CMK (cell line): ENCODE results near the gene CSF2RB.

Experiments used
- DNase-seq: peaks from one replicate; pipeline ENCODE4 v3.0.0-alpha.2; 2010; ENCODE audit warnings: low read depth

Gene CSF2RB

GRCh38 chr22:36921309-36922104, 8.1 kb downstream of the CSF2RB start:
- DNase-seq, result no peak

GRCh38 chr22:36922105-36922608, 8.7 kb downstream of the CSF2RB start:
- no peak for DNase-seq

DNA sequence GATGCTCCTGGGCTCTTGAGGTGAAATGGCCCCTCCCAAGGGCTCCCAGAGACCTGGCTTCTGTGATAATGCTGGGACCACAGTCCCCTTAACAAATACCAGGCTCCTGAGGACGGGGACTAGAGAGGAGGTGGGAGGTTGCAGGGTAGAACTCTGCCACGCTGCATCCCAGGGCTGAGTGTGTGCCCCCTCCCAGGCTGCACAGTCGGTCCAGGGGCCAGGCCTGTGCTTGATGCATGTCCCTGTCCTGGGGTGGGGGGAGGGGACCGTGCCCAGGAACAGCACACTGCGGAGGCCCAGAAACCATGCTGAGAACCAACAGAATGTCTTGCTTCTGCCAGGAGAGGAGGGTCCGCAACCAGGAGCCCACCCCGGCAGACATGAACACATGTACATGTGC, 9.3 kb downstream of the CSF2RB start:
- no peak for DNase-seq

GRCh38 chr22:36923131-36923788, 9.8 kb downstream of the CSF2RB start:
- no peak for DNase-seq

GRCh38 chr22:36924151-36924698, 10.8 kb downstream of the CSF2RB start:
- DNase-seq, result no peak

GRCh38 chr22:36925388-36926290, 12.2 kb downstream of the CSF2RB start:
- no peak for DNase-seq

- no peak for DNase-seq
Observed at GRCh38 chr22:36926309-36926708, 12.9 kb downstream of the CSF2RB start.

- no peak for DNase-seq
Observed at GRCh38 chr22:36926721-36927435, 13.4 kb downstream of the CSF2RB start.

- DNase-seq, result no peak
Observed at GRCh38 chr22:36927671-36928070, 14.2 kb downstream of the CSF2RB start.

GRCh38 chr22:36928196-36928595, 14.8 kb downstream of the CSF2RB start:
- DNase-seq, result no peak

DNA sequence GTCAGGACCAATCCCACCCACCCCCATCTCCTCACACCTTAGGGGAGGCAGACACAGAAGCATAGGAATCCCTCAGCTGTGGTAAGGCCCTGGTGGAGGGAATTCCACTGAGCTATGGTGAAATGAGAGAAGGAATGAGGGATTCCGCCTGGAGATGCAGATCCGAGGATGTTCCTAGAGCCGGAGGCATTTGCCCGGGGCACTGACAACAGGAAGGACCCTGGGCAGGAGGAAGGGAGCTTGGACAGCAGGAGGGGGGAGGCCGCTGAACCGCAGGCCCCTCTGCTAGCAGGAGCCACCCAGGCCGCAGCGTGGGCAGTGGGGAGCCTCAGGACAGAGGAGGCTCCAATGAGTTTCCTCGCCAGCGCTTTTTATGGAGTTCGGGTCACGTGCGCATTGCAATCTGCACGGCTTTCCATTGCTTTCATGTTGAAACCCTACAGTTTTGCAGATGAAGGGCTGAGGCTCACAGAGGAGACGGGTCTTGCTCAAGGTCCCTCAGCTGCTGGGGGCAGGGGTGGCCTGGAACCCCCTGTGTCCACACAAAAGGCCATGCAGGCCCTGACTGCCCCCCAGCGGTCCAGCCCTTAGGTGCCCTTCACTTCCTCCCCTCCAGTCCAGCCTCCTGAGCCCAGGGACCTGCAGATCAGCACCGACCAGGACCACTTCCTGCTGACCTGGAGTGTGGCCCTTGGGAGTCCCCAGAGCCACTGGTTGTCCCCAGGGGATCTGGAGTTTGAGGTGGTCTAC, 15.5 kb downstream of the CSF2RB start:
- no peak for DNase-seq

DNA sequence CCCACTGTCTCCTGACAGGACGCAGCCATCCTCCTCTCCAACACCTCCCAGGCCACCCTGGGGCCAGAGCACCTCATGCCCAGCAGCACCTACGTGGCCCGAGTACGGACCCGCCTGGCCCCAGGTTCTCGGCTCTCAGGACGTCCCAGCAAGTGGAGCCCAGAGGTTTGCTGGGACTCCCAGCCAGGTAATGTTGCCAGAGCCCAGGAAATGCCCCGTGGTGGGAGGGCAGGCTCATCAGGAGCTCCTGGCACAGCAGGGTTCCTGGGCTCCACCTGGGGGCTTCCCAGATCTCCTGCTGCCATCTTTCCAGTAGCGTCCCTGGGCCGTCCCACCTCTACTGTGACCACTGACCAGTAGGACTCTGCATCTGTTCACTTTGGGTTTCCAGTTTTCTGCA, 16.2 kb downstream of the CSF2RB start:
- no peak for DNase-seq

- DNase-seq, result no peak
Observed at GRCh38 chr22:36930041-36930935, 16.9 kb downstream of the CSF2RB start.

DNA sequence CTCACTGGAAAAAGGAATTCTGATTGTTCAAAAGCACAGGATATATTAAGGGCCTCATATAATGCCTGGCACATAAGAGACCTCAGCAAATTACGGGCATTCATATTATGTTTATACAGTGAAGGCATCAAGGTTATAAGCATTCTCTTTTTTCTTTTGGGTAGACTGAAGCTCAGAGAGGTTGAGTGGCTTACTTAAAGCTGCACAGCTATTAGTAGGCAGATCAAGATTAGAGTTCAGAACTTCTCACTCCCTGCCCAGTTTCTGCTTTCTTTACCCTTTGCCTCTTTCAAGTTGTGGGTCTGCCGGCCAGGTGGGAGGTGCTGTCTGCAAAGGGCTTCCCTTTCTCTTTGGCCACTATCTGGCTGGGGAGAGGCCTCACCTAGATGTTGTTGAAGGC, 18.0 kb downstream of the CSF2RB start:
- DNase-seq, result no peak

DNA sequence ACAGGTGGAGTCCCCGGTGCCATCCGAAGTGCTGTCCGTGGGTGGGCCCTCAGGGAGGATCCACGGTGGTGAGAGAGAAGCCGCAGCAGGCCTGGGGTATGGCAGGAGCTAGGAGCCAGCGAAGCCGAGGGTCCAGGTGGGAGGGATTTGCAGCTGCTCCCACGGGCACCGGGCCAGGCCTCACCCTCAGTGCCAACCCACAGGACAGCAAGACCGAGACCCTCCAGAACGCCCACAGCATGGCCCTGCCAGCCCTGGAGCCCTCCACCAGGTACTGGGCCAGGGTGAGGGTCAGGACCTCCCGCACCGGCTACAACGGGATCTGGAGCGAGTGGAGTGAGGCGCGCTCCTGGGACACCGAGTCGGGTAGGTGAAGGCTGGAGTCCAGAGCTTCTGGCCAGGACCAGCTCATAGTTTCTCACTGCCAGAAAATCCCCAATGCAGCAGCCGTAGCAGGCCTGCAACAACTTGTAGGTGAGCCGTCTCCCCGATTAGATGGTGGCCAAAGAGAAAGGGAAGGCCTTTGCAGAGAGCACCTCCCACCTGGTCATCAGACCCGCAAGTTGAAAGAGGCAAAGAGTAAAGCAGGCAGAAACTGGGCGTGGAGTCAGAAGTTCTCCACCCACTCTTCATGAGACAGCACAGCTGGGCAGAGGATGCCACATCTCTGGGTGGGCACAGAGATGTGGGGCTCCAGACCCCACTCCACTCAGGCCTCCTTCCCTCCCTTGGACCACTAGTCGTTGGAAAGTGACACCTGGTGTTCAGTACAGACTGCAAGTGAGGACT, 20.4 kb downstream of the CSF2RB start:
- DNase-seq, result no peak

DNA sequence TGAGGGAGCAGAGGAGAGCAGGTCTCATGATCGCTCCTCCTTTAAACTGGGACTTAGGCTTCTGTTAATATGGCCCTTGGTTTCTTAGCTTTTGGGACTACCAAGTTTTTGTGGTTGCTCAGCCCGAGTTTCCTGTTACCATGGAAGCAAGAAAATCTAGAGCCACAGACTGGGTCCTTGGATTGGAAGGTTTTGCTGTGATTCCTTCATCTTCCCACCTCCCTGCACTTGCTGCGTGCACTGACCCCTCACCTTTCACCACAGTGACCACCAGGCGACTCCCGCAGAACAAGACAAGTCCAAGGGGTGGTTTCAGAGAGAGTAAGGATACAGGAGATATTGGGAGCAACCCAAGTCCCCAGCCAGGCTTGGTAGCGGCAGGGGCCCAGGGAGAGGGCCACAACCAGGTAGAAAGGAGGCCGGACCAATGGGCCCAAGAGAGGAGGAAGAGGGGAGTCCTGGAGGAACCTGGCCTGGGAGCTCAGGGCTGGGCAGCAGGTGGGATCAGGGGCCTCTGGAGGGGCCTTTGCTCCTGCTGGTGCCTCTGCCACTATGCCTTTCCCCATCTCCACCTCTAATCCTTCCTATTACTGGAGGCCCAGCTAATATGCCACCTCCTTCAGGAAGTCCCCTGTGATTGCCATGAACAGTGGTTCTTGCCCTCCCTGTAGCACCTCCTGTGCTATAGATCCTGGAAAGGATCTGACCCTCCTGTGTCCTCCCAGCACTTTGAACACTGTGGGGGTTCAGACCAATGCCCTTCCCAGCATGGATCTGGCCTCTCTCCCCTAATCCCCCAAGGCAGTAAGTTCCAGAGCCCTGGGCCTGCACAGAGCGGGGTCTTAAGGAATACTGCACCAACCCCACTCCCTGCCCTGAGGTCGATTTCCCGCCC, 21.2 kb downstream of the CSF2RB start:
- no peak for DNase-seq

- no peak for DNase-seq
Observed at GRCh38 chr22:36935313-36935610, 21.8 kb downstream of the CSF2RB start.

DNA sequence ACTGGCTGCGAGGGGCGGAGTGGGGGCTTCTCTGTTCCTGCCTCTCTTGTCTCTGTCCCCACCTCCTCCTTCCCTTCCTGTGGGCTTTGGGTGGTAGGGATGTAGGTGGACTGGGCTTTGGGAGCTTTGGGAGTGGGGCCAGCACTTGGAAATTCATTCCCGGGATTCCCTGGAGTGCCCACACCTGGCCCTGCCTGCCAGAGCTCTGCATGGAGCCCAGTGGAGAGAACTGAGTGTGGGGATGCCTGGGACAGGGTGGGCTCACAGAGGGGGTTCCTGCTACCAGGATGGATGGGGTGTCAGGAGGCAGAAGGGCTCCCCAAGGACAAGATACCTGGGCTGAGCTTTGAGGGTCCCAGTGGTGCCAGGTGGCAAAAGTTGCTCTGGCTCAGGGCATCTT, 22.3 kb downstream of the CSF2RB start:
- no peak for DNase-seq
